Smooth muscle cell of the umbilical artery (primary cell): ENCODE measurements around the gene ZNF385B. TPM values are rescaled to one million over a fixed set of nuclear protein-coding genes. Genes with fewer than 3 reads are reported as not detected.

Source experiments
- total RNA-seq: library from RNA; depleted of rRNA; stranded (reverse); fragments of >200 nt; gene quantifications from 2 replicates; pipeline ENCODE4 v1.2.3, GENCODE V29; 2014

Gene ZNF385B
- not detected in 2 replicates for total RNA-seq

DNA sequence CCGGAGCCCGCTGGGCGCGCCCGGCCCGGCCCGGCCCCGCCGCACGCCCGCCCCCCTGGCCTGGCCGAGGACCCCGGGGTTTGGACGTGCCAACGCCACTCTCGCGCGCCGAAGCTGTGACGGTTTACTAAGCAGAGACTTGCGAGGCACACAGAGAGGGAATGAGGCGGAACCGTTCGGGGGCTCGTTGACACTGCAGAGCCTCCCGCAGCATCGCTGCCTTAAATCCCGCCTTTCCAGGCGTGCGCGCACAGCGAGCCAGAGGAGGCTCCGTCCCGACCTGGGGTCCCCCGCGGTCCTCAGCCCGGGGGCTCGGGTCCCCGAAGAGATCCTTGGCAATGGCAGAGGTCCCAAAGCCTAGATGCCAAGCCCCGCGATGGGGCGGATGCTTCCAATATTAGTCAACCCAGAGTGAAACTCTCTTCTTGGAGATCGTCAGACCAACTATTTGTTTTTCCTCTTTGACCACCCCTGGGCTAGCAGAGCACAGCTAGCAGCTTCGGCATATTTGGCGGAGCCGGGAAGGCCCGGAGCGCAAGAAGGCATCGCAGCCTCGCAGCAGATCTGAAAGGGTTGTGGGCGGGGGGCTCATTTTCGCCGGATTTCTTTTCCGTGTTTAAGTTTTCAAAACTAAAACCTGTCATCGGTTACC lies at the start of gene ZNF385B:
TSS of gene ZNF385B (minus strand) at position 197 of the 652 bp plus-strand sequence.

Other genes with a start within 250 kb of the ZNF385B start
- 15.1 and 21.6 TPM in 2 replicates for gene CWC22, start 145.7 kb upstream of the ZNF385B start, total RNA-seq